HG03432 (cell line): ENCODE results near the gene TTC39A.

Source experiments
- ATAC-seq: cut with Tn5 transposase; IDR thresholded peaks from one replicate; pipeline ENCODE4 v1.9.1; 2021; ENCODE audit warnings: mild to moderate bottlenecking, moderate library complexity; ENCODE audit not compliant: unreplicated experiment

Gene TTC39A

DNA sequence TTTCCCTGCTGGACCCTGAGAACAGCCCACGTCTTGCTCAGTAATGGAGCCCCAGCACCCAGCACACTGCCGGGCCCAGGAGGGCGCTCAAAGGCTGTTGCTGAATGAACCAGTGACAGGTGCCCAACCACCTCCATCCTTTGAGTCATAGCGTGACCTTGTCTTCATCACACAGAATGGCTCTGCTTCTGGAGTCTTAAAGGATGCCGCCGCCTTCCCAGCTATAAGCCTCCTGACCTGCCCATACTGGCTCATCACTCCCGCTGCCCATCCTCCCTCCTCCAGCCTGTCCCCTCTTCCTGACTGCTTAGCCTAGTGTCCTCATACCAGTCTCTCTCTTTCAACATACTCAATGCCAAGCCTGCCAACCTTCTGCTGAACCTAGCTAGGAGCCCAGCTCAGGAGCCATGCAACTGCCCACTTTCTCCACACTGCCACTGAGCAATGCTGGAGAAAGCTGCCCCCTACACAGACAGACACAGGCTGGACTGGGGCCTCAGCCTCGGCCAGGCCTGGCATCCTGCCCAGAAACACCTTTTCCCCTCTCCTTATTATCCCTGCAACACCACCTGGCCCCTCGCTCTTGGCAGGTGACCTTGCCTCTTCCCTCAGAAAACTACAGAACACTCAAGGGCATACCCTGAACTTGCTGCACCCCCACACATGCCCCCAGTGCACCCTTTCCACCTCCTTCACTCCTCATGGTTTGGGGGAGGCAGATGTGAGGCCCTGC, 14.1 kb downstream of the TTC39A start:
- ATAC-seq: no peak

DNA sequence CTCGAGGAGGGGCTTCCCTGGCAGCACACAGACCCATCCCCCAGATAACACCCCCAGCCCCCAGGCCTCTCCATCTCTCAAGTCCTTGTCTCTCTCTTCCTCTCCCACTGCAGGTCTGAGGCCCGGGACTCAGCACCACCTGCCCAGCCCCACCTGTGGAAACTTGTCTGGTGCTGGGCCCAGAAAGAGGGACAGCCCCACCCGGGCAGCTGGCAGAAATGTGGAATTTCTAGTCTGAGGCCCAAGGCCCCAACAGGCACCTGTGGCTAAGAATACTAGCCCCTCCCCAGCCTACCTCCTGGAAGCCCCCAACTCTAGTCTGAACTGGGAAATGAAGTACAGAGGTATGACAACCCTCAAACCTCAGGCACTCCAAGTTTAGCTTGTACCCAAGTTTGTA, 15.4 kb downstream of the TTC39A start:
- no peak for ATAC-seq

DNA sequence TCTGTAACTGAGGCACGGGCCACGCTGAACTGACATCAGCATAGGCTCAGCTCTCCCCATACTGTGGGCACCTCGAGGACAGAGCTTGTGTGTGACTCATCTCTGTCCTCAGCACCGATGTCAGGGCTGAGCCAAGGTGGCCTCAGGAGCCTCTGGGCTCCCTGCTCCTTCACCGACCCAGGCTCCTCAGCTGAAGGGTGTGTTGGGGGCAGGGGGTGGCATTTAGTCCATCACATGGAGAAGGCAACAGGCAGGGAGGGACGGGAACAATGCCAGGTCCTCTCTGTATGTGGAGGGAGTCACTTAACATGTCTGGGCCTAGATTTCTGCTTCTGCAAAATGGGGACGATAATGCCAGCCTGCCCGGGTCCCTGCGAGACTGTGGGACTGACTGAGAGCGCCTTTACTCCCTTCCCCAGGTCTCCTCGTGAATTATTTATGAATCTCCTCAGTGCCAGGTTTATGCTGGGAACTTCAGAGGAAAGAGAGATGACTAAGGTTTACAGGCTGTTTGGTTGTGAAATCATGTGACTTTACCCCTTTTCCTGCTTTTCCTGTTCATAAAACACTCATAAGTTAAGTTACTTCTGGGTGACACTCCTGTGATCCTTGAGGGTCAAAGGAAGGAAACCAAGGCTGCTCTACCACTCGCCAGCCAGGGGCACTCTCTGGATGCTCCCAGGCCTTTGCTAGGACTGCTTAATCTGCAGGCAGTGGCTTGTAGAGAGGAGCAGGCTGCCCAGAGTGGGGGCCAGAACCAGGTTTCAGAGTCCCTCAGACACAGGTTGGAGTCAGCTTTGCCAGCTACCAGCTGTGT, 16.2 kb downstream of the TTC39A start:
- ATAC-seq: peak; percentile 56

DNA sequence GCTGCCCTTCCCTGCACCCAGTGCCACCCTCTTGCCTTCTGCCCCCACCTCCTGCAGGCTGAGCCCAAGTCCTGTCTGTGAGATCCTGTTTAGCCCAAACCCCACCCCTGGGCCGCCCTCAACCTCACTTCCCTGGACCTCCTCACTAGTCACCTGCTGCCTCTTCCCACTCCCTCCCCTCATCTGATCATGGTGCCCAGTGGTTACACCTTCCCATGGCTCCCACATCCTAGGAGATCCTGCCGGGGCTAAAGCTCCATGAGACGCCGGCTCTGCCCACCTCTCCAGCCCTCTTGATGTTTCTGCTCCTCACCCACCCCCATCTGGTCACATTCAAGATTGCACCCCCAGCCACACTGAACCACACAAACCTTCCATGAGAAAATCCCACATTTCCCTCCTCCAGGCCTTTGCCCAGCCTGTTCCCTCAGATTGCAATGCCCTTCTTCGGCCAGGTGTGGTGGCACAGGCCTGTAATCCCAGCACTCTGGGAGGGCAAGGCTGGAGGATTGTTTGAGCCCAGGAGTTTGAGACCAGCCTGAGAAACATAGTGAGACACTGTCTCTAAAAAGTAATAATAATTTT, 17.0 kb downstream of the TTC39A start:
- ATAC-seq: no peak

DNA sequence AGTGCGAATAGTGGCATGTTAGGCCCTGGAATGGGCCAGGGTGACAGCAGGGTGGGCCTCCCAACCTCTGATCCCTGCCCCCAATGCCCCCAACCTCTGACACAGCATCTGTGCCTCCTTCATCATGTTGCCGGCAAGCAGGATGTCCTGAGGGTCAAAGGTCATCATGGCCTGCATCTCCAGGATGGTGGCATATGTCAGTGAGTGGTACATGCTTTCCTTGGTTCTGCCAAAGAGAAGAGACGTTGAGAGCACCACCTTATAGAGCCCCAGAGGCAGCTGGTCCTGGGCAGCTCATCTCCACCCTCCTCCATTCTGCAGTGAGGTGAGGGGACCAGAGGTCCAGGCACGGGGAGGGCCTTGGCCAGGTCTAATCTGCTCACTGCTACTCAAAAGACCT, 17.6 kb downstream of the TTC39A start:
- ATAC-seq: no peak

DNA sequence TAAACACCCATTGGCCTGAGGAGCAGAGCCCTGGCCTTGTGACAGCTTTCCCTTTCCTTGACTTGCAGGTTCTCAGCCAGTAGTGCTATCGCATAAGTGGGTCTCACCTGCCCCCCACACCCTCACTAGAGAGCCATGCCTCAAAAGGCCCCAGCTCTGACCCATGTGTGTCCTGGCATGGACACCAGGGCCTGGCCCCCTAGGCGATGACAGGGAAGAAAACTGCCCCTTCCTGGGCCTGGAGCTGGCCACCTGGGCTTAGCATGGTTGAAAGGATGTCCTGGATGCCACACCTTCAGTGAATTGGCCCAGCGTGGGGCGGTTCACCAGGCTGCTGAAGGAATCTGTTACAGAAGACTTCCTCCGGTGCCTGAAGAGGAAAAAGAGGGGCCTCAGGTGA, 18.5 kb downstream of the TTC39A start:
- no peak for ATAC-seq

DNA sequence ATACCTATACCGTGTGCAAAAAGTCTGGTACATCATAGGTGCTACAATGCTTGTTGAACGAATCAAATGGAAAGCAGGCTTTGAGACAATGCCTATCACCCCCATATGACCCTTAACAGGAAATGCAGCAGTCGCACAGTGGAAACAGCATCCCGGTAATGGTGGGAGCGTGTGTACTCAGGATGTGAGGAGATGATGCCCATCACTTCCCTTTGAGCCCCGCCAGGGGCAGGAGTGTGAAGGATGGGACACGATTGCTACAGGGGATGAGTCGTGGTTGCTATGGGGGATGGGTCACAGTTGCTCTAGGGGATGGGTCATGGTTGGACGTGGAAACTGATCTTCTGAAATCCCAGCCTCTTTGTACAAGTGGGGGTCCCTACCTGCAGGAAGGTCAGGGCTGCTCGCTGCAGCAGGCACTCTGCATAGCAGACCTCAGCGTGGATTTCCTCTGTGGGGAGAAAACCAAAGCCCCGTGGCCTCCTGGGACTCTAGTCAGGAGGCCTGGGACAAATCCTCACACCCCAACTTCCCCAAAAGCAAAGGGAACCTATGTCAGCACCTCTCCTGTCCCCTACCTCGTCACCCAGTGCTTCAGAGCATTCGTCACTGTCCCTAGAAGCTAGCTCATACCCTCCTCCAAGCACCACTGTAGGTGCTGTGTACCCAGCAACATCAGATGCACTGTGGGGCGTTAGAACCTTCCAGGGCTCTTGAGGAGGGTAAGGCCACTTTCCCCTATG, 19.3 kb downstream of the TTC39A start:
- no peak for ATAC-seq

DNA sequence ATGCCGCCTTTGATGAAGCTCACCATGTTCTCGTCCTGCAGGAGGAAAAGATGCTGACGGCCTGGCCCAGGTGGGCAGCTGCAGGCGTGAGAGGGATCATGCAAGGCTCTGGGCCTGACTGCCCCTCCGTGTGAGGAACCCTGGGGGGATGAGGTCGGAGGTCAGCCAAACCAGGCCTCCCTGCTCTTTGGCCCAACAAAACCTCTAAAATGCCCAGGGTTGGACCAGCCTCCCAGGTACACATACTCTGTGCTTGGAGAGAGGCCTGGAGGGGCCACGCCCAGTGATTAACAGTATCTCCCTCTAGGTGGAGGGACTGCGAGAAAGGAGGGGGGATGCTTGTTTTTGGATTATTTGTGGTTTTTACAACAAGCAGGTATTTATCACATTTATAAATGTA, 21.1 kb downstream of the TTC39A start:
- ATAC-seq: no peak

DNA sequence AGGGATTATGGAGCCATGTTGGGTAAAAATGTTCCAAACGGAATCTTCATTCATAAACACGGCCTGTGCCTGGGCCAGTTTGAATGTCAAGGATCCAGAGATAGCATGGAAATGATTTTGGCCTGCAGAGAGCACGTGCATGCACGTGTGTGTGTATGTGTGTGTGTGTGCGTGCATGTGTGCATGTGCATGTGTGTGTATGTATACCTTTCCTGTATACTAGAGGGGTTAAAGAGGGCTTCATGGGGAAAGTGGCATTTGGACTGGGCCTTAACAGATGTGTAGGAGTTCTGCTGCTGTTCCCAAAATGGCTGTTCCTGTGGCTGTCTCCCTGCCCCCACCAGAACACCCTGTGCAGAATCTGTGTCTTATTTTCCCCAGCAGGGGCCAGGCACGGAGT, 21.7 kb downstream of the TTC39A start:
- no peak for ATAC-seq

DNA sequence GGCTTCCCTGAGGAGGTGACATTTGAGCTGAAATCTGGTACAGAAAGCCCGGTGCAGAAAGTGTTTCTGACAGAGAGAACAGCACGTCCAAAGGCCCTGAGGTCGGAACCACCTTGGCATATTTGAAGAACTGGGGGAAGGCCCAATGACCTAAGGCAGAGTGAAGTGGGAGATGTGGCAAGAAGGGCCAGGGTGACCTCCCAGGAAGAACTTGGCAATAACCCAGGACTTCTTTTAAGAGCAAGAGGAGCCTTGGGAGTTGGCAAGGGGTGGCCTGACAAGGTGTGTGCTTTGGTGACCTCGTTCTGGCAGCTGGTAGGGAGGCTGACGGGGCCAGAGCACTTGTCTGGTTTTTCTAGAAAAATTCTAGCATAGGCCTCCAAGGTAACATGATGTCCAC, 23.4 kb downstream of the TTC39A start:
- no peak for ATAC-seq

DNA sequence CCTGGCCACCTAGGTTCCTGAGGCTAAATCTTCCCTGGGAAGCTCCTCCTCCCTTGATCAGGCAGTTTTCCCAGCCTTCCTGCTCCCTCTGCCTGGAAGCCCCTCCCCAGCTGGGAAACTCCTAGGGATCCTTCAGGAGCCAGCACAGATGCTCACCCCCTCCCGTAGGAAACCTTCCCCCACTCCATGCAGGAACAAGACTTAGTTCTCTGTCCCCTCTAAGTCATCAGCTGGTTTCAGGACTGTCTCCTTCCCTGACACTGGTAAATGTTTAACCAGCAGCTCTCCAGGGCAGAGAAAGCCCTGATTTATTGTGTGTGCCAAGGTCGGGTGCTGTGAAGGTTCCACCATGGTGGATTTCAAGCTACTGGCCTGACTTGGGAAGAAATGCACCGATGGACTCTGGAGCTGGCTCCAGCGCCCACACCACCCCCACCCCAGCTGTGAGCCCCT, 25.0 kb downstream of the TTC39A start:
- peak; percentile 40 for ATAC-seq

DNA sequence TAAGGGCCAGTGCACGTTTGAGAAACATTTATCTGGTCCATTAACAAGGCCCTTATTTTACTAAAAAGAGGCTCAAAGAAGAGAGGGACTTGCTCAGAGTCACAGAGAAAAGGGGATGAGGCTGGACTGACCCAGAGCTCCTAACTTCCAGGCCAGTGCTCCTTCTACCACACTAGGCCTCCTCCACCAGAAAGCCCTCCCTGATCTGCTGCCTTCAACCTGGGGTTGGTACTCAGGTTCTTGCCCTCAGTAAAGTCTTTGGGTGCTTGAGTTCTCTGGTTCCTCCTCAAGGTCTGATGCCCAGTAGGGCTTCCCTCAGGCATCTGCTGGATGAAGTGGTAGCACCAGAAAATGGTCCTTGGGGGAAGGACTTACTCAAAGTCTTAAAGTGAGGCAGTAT, 26.0 kb downstream of the TTC39A start:
- ATAC-seq: no peak

DNA sequence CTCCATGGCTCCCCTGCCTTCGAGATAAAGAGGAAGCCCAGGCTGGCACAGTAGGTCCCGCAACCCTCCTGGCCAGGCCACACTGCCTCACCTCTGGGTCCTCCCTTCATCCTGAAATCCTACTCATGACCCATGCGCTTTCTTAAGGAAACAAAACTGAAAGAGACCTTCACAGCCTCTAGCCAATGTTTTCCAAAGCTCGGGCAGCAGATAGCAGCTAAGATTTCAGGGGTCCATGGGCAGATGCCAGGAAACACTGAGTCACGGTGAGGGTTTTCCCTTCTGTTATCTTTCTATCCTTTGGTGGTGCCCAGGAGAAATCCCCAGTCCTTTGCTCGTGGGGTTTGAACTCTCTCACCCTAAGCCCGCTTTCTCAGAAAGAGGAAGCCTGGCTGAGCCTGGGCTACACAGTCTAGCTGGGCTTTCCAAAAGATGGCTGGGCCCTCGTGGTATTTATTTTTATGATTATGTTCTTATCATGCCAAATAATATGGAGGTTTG, 26.6 kb downstream of the TTC39A start:
- peak; percentile 37 for ATAC-seq

DNA sequence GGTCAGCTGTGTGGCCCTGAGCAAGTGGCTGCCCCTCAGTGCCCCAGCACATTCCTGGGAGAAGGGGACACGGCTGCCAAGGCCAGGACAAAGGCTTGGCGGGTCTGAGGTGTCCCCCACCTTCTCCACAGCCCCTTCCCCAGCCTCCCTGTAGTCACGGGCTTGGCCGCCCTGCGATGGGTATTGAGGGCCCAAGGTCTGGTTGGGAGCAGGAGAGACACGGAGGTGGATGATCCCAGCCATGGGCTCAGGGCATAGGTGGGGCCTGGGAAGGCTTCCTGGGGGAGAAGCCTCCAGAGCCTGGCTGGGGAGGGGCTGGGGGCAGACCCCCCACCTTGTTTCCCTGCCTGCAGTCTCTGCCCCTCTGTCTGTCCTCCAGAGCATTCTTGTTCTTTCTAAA, 27.0 kb downstream of the TTC39A start:
- no peak for ATAC-seq

DNA sequence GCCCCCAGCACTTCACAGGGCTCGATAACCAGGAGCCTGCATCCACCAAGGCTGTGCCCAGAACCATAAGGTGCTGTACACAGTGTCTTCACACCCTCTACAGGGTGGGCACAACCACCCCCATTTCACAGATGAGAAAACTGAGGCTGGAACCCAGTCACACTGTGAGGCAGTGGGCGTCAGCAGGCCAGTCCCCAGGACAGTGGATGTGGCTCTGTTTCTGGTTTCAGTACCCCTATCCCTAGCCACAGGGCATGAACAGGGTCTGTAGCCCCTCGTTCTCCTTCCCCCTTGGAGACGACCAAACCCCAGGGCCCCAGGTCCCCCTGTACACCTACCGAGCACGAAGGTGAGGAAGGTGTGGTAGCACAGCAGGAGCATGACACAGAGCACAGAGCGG, 27.6 kb downstream of the TTC39A start:
- no peak for ATAC-seq

DNA sequence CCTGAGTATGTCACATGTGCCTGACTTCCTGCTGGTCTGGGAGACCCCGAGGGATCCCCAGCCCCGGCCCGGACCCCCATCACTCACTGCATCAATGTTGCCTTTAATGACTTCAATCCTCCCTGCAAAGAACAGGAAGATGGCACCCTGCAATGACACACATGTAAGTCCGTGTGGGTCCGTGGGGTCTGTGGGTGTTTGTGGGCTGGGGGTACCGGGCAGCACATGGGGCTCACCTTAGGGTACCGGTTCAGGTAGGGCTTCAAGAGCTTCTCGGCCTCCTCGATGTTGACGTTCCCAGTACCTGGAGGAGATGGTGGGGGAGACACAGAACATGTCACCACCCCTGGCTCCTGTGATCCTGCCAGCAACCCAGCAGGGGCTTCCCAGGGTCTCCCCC, 28.1 kb downstream of the TTC39A start:
- ATAC-seq: no peak

DNA sequence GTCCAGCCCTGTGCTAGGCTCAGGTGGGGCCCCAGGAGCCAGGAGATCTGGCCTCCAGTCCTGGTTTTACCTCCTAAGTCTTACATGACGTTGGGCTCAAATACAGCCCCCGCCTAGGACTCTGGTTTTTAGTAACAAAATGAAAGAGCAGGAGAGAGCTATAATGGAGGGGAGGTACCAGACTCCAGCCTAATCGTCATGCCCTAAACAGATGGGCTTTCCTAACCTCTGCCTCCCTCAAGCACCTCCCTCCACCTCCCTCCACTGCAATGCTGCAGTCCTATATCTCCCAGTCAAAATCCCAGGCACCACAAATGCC, 28.6 kb downstream of the TTC39A start:
- ATAC-seq: peak; percentile 17

DNA sequence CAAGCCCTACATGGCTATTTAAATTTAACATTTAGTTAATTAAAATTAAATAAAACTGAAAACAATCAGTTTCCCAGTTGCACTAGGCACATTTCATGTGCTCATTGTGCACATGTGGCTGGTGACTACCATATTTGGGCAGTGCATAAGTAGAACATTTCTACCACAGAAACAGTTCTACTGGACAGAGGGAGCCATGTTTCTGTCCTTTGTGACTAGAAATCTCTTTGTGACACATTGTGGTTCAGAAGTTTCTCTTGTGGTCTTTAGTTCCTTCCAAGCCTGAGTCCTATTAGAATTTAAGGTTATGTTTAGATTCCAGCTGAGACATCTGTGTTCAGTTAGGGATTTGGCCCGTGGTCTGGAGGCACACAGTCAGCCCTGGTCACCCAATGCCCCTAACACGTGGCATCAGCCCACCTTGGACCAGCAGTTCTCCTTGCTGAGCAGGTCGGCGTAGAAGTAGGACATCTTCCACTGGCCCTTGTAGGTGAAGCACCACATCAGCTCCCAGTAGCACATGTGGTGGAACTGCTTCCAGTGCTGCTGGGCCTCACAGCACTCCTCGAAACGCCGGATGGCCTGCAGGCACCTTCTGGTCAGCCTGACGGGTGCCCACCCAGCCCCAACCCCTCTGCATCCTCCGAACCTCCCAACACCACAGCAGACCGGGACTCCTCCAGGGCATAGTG, 29.1 kb downstream of the TTC39A start:
- ATAC-seq: peak; percentile 19

DNA sequence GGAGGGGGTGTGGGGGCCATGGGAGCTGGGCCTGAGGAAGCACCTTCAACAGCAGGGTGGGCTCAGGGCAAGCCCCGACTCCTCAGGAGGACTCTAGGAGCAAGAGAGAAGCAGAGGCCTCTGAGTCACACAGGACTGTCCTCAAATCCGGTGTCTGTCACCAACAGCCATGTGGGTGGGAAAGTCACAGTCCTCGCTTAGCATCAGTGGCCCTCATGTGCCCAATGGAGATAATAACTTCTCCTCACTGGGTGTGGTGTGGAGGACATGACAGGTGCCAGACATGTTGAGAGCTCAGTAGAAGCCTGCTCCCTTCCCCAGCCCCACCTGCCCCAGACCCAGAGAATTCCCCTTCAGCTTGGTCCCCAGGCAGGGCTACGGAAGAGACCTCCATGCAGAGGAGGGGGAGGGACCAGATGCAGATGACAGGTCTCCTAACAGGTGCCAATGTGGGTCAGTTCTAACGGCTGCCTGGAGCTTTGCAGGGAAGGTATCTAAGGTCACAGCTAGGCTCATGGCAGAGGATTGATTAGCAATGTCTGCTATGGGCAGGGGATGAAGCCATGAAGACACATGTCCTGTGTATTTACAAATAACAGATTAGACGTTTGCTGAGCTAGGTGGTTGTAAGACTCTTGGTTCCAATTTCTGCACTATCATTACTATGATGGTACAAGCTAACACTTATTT, 30.2 kb downstream of the TTC39A start:
- no peak for ATAC-seq
